Skin epidermis (tissue), 12 donors: ENCODE measurements around the gene PTH1R.

Source experiments
- H3K27ac ChIP-seq, 21 experiments: fragments of 200-600 bp; sonication (generic) in 11 of 21; one replicate each; pipeline ENCODE4 v1.5.0; 2020; ENCODE audit warnings: mild to moderate bottlenecking in 3 of 21, inconsistent platforms in 2 of 21, moderate library complexity in 2 of 21
- H3K4me3 ChIP-seq, 7 experiments: fragments of 200-600 bp; sonication (generic) in 2 of 7; one replicate each; pipeline ENCODE4 v1.5.0; 2020; ENCODE audit warnings: inconsistent platforms in 2 of 7, mild to moderate bottlenecking in 2 of 7, moderate library complexity in 1 of 7

The PTH1R gene

DNA sequence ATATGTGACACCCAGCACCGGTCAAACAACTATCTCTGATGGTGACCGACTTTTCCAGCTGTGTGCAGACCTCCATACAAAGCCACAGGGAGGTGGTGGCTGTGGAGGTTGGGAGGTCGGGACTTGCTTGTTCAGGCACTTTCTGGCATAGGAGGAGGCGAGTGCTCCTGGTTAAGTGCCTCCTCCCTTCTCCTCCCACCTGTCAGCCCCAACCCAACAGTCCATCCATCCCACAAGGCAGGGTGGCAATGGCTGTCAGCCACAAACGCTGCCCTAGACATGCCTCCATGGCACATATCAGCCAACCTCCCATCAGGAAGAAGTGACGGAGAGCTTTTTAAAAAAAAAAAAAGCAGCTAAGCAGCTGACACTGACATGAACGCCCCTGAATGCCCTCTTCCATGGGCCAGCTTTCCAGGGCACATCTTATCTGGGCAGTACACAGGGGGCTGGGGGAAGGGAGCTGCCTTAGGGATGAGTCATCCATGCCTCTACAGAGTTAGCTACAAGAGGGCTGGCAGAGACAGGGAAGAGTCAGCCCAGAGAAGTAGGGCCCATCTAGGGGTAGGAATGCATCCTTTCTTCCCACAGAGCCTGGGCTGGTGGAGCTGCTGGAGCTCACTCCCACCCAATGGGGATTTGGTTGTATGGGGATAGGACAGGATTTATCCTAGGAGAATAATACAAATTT, 57.8 kb downstream of the PTH1R start:
- Histone ChIP-seq H3K27ac (peak overlapping the region in 19 of 21 experiments; percentile 7 to 89 (median 78)), H3K4me3 (no peak overlapping the region)

DNA sequence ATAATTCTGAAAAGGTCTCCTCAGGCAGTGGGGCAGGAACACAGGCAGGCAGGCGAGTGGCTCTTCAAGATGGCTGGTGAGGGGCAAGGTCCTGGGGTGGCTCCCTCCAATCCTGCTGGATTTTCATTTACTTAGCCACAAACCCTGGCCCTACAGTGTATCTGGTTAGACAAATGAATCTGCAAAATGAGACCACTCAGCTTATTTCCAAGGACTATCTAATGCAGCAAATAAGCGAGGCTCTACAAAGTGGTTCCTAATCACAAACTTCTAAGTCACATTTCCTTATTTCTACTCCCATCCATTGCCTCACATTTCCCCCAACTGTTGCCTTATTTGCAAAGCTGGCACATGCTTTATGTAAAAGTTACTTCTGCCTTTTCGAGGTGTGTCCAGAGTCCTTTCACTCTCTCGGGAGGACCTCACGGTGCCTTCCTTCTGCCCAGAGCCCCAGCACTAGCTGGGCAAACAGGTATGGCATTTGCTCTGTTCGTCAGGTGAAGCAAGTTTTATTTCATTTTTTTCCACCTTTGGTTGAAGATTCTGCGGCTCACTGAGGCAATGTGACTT, 58.6 kb downstream of the PTH1R start:
- Histone ChIP-seq H3K27ac (peak overlapping the region in 18 of 21 experiments; percentile 7 to 89 (median 78)), H3K4me3 (no peak overlapping the region)

DNA sequence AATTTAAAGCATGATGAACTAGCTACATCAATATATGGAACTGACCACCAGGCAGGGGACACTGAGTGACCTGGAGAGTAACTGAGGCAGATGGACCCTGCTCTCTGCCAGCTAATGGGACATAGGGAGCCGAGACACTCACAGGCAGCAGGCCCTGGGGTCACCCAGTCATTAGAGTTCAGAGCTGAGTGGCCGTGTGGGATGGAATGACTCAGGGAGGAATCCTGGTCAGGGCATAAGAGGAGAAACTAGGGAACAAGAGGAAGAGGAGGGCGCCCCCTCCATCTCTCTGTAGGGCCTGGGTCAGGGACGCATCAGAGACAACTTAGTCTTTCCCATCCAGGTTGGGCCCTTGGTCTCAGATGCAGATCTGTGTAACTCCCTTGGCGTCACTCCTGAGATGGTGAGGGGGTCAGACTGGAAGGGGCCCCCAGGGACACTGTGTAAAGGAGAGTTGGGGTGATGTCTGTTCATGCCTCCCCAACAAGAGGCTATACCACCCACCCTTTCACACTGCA, 59.3 kb downstream of the PTH1R start:
- Histone ChIP-seq H3K27ac (peak overlapping the region in 15 of 21 experiments; percentile 25 to 89 (median 78)), H3K4me3 (no peak overlapping the region)

DNA sequence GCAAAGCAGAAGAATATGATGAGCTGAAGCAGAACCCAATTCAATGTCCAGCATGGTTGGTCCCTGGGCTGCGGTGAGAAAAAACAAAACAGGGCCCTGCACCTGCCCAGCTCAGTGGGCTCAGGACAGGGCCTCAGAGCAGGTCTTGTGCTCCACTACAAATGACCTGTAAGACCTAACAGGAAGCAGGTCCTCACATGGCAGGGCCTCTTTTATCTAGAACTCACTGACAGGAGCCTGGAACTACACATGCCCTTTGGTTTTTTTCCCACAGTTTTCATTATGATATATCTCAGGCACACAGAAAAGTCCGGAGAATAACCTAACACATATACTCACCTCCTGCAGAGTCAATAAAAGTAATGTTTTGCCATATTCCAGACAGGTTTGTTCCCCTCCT, 60.6 kb downstream of the PTH1R start:
- Histone ChIP-seq H3K4me3 (no peak overlapping the region), H3K27ac (peak overlapping the region in 4 of 21 experiments; percentile 16 to 82 (median 40))

DNA sequence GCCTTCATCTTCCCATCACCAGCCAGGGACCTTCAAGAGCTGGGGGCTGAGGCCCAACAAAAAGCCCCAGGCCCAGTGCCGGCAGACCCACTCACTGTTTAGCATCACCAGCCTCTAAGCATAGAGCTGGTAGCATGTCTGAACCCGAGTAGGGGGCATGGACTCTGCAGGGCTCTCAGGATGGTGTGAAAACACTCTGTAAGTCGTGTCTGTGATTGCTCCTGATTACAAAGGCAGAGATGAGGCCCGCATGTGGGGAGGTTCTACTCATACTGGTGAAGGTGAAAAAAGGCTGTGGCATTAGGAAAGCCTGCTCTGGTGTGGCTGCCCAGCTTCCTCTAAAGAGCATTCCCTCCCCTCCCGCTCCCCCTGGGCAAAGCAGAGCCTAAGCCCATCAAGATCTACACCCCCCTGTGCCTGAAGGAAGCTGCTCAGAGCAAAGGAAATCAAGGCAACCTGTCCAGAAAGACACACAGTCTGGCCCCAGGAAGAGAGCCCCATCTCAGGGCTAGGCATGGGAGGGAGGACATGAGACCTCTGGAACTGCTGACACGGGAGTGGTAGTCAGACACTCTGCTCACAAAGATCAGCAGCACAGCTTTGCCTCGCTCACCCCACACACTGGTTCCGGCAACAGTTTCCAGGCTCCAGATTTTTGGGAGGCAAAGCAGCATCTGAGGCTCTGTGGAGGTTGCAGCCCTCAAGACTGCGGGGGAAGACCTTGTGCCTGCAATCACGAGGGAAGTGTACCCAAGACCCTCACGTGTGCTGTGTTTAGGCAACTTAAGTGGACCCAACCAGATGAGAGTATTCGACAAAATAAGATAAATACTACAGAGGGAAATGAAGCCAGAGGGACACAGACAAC, 62.3 kb downstream of the PTH1R start:
- H3K27ac ChIP-seq = peak overlapping the region in 6 of 21 experiments; percentile 3 to 55 (median 8)
- no peak overlapping the region for H3K4me3 ChIP-seq

DNA sequence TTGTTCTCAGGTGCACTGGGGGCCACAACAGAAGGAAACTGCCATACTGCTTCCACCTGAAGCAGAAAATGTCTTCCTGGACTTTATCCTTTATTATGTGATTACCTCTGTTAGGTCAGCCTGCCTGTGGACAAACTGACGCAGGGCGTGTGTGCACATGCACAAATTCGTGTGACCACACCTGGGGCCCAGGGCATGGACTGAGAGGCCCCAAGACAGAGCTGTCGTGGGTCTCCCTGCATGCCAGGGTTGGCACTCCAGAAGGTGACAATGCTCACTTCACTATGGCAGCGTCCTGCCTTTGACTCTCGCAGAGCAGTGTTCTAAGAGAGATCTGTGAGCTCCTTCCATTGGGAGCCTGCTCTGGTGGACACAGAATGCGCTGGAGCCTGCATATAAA, 64.6 kb downstream of the PTH1R start:
- no peak overlapping the region for H3K27ac ChIP-seq
- H3K4me3 ChIP-seq = no peak overlapping the region

DNA sequence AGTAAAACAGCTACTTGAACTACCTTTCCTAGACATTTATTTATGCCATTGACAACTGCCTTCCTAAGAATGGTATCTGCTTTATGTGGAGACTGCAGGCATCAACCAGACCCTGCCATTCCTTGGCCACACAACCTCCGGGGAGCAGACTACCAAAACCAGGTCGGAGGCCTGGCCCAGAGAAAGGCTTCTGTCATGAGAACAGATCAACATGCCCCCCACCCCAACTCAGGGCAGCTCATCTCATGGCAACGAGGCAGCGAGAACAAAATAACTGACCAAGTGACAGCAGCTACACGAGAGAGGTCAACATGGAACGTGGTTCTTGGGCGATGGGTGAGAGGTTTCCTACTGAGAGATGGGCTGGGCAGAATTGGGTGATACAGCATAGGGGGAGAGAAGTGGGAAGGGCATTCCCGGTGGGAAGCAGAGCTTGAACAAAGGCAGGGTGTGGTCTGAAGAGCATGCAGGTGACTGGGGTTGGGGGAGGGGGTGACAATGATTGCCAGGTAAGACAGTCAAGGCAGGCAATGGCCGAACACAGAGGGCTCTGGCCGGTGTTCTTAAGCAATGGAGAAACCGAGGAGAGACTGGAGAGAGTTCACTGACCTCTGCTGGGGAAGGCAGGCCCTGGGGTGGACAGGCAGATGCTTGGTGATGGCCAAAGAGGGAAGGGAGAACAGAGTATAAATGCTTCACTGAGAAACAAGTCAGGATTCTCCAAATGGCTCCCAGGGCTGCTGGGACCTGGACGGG, 65.1 kb downstream of the PTH1R start:
- Histone ChIP-seq H3K27ac (peak overlapping the region in 9 of 21 experiments; percentile 31 to 87 (median 54)), H3K4me3 (no peak overlapping the region)

DNA sequence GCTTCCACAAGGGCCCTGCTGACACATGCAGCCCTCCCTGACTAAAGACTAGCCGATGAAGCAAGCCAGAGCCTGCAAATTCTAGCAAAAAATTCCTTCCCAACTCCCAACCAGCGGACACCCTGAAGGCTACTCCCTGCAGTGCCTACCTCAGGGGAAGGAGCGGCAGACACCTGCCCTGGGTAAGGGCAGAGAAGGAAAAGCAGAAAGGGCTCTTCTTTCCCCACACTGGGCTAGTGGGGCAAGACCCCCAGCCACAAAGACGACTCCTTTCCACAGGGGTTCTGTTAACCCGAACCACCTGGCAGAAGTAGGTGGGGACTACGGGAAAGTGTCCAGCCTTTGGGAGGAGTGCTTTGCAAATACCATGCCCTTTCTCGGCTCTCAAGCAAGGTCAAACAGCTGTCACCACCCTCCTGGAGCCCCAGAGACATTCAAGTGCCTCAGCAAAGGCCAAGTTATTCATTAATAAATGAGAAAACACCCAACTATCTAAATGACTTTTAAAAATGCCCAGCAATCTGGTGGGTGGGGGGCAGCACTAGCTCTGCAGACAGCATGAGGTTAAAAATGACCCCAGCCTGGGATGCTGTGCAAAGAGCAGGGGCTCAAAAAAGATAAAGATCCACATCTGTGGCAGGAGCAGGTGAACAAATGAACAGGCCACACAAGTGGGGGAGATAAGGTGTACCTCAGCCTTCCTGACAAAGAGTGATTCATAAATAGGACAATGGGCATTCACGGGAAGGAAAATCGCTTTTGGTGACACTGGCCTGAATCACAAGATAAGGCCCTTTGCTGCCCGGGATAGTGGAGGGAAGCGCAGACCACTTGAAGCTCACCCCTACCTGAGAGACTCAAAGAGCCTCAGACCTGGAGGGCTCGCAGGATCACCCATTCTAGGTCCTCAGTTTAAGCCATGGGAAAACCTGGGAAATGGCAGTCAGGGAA, 66.0 kb downstream of the PTH1R start:
- peak overlapping the region in 17 of 21 experiments; percentile 6 to 87 (median 54) for H3K27ac ChIP-seq
- H3K4me3 ChIP-seq = no peak overlapping the region

DNA sequence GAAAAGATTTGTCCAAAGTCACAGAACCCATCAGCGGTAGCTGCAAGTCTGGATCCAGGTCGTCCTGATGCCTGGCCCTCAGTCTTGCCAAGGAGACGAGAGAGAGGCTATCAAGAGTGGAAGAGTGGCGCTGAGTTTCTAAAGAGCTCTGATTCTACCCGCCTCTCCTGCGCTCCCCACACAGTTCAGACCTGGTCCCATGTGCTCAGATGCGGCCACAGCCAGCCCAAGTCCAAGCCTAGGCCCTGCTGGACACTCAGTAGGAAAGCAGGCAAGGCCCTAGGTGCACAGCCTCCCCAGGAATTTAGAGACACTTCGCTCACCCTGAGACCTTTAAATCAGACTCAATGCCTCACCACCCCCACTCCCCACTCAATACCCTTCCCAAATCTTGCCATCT, 66.7 kb downstream of the PTH1R start:
- Histone ChIP-seq H3K4me3 (no peak overlapping the region), H3K27ac (peak overlapping the region in 13 of 21 experiments; percentile 6 to 87 (median 73))

DNA sequence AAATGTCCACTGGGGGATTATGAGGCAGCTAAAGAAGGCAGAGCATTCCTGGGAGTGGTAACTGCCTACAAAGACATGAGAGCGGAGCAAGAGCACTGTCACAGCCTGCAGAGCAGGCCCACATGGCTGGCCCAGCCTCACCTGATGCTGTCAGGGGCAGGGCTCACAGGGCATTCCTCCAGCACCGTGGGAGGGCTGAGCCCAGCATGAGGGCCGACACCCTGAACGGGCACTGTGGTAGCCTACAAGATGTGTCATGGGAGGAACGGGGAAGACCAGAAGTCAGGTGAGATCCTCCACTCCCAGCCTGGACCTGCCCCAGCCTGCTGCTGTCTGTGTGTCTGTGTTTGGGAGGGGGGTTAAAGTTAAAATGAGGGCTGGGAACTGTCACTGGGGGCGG, 68.9 kb downstream of the PTH1R start:
- H3K27ac ChIP-seq = peak overlapping the region in 20 of 21 experiments; percentile 62 to 89 (median 80)
- H3K4me3 ChIP-seq = no peak overlapping the region

DNA sequence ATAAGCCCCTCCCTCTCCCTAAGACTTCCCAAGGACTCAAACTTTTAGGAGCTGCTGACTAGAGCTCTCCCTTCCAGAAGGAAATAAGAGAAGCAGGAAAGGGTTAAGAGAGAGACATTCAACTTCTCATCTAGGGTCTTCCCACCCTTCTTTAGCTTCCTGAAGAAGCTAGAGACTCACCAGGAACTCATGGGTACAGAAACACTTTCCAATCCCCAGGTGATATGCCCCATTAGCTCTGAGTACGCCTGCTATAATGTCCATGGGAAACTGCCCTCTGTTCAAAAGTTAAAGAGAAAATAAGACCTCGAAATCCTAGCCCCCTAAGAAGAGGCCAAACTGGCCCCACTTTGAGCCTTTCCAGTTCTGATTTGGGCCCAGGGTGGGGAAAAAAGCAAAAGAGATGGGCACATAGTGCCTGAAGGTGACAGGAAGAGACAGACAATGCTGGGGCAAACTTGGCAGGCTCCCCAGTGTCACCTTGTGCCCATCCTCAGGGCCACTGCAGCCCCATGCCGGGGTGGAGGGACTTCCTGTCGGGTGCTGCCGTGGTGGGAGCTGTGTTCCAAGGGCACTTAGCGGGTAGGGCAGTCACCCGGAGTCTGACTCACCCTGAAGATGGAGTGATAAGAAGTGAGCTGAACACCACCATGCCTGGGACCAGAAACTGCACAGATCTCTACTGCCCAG, 69.5 kb downstream of the PTH1R start:
- H3K27ac ChIP-seq = peak overlapping the region; percentile 3 to 89 (median 80)
- no peak overlapping the region for H3K4me3 ChIP-seq

DNA sequence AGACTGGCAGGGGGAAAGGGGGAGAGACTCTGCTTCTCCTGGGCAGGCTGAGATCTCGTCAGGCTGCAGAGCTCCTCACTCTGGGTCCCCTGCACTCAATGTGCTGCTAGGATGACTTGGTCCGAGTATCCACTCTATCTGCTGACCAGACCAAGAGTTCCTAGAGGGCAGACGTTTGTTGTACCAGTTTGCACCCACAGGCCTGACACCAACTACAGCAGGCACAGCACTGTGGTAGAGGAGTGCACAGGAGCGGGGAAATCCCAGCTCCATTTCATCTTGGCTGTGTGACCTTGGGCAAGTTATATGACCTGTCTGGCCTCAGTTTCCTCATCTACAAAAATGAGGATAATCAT, 70.0 kb downstream of the PTH1R start:
- Histone ChIP-seq H3K4me3 (no peak overlapping the region), H3K27ac (peak overlapping the region; percentile 3 to 89 (median 80))

DNA sequence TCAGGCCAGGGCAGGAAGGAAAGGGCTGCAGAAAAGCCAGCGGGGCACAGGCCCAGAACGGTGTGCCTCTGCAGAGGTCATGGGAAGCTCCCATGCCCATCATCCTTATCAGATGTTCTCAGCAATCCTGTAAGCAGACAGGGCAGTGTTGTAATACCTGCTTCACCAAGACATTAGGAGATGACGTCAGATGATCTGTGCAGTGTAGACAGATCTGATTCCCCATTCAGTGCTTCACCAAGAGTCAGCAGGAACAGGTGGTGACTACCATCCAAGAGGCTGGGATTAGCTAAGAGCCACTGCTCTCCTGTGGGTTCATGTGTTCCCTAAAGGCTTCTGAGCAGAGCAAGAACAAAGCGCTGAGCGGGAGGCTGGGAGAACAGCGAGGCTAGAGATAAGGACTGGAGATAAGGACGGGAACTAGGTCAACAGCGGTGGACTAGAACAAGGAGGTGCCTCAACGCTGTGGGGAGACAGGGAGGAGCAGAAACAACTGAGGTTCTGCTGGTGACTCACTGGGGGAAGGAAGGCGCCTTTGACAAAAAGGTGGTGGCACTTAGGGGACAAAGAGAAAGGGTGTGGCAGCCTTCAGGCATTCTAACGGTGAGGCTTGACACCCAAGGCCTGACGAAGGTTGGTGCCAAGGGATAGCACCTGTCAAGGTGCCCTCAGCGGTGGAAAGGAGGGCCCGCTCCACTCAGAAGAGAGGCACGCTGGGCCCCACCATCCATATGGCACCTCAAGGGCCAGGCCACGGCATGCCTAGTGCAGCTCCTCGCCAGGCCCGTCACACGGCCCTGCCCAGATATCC, 70.7 kb downstream of the PTH1R start:
- Histone ChIP-seq H3K4me3 (no peak overlapping the region), H3K27ac (peak overlapping the region in 20 of 21 experiments; percentile 19 to 89 (median 80))

DNA sequence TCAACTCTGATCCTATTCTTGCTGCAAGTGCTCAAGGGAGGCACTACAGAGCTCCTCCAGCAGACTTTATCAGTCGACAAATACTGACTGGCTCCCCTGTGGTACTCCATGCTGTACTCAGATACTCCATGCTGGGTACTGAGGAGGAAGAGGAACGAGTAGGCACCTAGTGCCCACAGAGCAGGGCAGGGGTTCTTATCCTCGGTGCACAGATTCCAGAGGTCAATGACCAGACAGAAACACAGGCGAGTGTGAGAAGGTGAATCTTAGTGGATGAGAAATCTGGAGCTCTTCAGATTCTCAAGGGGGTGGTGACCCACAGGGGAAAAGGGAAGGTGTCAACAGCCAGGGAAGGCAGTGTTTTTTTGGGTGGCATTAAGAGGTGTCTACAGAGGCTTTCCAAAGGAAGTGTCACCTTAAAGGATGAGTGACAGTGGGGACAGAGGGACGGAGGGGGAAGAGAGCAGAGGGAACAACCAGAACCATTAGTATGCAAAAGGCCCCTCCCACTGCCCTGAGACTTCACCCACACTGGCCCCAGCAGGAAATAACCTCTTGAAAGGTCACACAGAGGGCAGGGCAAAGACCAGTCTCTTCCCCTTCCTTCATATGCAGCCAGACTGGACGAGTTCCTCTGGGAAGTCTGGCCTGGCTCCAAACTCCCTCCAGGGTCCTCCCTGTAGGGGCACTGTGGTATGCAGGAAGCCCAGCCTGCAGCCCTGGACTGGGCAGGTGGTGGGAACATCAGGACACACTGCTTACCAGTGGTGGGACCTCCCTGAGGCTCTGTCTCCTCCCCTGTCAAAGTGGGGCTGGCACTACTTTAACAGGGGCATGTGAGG, 71.5 kb downstream of the PTH1R start:
- Histone ChIP-seq H3K27ac (peak overlapping the region; percentile 19 to 89 (median 80)), H3K4me3 (no peak overlapping the region)

DNA sequence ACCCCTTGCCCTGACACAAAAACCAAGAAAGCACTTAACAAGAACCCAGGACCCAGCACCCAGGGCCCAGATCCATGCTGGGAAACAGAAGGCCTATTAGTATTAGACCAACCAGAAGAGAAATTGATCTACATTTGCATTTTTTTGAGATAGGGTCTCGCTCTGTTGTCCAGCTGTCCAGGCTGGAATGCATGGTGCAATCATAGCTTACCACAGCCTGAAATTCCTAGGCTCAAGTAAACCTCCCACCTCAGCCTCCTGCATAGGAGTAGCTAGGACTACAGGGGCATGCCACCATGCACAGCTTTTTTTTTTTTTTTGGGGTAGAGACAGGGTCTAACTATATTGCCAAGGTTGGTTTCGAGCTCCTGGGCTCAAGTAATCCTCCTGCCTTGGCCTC, 72.7 kb downstream of the PTH1R start:
- Histone ChIP-seq H3K27ac (peak overlapping the region in 3 of 21 experiments; percentile 21 to 80 (median 65)), H3K4me3 (no peak overlapping the region)

DNA sequence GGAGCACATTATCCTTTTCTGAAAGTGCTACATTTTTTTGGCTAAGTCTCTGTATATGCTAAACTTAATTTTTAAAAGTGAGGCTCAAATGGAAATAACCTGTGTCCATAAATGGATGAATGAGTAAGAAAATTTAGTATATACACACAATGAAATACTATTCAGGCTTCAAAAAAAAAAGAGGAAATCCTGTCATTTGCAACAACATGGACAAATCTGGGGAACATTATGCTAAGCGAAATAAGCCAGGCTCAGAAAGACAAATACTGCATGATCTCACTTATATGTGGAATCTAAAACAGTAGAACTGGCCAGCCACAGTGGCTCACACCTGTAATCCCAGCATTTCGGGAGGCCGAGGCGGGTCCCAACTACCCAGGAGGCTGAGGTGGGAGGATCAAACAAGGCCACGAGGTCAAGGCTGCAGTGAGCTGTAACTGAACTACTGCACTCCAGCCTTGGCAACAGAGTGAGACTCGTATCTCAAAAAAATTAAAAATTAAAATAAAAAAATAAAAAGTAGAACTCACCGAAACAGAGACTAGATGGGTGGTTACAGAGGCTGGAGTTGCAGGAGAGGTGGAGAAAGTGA, 73.2 kb downstream of the PTH1R start:
- no peak overlapping the region for H3K27ac ChIP-seq
- no peak overlapping the region for H3K4me3 ChIP-seq
